NCI-H345 treated with DMSO at 0.1 percent for 48 hours (cell line): ENCODE results near the gene ATP9B.
"Not testable (repeated sequence)": the region's sequence is repeated elsewhere in the genome, so short reads cannot be mapped to it uniquely, and the experiment has no call there.

Experiments used
- DNase-seq: peaks from one replicate; lab custom pipeline; 2025; ENCODE audit not compliant: unreplicated experiment; lab: John Stamatoyannopoulos, UW

ATP9B gene

DNA sequence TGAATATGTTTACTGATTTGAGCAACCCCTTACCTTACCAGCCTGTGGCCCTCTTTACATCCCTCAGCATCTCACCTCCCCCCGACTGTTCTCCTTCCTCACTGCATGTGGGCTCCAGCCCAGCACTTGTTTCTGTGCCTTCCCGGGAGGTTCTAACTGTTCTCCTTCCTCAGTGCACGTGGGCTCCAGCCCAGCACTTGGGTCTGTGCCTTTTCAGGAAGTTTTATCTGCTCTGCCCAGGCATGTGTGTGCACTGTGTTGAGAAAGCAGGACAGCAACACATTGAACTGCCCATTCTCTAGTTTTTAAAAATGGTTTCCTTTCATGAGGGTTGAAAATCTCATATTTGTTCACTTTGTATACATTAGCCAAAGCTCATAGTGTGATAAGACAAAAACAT, 158.4 kb downstream of the ATP9B start:
- no peak for DNase-seq

DNA sequence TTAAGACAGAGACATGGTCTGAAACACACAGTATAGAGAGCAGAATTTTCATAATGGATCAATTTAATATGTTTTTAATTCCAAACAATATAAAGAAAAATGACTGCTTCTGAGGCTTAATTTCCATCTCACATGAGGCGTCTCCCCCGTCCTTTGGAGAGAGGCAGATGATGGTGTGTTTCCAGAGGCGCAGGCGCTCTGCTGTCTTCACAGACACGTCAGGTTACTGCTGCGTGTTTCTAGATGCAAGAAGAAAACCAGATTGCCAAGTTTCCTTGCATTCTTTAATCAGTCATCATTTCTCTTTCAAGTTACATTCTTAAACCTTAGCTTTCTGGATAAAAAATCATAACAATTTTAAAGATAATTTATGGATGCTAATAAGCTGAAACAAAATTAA, 160.2 kb downstream of the ATP9B start:
- no peak for DNase-seq

DNA sequence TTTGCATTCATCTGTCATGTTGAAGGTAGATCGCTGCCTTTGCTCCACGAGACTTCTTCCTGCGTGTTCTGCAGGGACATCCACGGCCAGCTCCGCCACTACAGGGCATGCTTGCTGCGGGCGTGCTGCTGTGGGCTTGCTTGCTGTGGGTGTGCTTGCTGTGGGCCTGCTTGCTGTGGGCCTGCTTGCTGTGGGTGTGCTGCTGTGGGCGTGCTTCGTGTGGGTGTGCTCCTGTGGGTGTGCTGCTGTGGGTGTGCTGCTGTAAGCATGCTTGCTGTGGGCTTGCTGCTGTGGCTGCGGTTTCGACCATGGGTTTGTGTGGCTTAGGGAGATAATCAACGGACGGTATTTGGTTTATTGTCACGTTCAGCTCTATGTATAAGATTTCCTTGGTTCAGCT, 165.2 kb downstream of the ATP9B start:
- DNase-seq = no peak

DNA sequence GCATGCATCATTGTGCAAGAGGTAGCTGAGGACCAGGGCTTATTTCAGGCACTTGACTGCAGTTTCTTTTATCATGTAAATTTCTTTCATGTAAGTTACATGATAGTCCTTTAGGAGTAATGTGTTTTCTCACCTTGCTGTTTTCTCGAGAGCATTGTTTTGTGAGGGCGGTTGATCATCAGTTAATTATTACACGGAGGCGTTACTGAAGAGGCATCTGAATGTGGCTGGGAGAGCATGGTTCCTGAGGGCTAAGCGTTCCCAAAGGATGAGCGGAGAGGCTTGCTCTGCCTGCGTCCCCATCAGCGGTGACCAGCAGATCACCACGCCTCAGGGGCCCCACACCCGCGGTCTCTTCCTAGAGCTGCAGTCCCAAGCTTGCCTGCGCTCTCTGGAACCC, 170.4 kb downstream of the ATP9B start:
- peak; percentile 13 for DNase-seq

DNA sequence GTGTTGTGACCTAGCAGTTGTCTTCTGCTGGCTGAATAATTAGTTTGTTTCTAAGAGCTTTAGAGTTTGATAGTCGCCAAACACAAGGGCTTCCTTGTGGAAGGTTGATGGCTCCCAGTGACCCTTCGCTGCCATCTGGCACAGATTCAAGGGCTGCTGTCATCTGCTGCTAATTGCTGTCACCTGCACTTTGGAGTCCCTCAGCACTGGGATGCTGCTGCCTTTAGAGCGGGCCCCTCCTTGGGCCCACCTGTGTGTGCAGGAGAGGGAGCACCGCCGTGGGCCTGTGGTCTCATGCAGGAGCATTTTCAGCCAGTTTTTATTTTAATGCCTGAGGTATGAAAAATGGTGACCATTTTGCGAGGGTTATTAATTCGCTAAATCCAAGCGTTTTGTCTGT, 172.6 kb downstream of the ATP9B start:
- DNase-seq = peak; percentile 14

DNA sequence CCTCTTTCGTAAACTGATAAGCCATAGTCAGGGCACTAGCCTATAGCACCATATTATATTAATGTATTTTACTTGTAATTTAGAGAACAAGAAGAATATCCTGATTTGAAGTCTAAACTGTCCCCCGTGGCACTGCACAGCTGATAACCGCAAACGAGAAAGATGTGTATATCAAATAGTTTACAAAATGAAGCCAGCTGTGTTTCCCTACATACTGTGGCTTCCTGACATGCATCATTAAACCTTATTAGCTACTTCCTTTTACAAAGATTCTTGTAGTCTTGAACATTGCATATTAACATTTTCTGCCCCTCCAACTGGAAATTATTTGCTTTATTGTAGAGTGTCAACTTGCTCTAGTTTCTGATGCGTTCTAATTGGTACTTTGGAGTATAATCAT, 173.1 kb downstream of the ATP9B start:
- DNase-seq = no peak

DNA sequence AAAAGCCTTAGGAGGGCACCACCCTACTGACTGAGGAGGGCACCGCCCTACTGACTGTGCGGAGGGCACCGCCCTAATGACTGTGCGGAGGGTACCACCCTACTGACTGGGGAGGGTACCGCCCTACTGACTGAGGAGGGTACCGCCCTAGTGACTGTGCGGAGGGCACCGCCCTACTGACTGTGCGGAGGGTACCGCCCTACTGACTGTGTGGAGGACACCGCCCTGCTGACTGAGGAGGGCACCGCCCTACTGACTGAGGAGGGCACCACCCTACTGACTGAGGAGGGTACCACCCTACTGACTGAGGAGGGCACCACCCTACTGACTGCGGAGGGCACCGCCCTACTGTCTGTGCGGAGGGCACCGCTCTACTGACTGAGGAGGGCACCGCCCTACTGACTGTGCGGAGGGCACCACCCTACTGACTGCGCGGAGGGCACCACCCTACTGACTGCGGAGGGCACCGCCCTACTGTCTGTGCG, 176.4 kb downstream of the ATP9B start:
- no peak for DNase-seq

DNA sequence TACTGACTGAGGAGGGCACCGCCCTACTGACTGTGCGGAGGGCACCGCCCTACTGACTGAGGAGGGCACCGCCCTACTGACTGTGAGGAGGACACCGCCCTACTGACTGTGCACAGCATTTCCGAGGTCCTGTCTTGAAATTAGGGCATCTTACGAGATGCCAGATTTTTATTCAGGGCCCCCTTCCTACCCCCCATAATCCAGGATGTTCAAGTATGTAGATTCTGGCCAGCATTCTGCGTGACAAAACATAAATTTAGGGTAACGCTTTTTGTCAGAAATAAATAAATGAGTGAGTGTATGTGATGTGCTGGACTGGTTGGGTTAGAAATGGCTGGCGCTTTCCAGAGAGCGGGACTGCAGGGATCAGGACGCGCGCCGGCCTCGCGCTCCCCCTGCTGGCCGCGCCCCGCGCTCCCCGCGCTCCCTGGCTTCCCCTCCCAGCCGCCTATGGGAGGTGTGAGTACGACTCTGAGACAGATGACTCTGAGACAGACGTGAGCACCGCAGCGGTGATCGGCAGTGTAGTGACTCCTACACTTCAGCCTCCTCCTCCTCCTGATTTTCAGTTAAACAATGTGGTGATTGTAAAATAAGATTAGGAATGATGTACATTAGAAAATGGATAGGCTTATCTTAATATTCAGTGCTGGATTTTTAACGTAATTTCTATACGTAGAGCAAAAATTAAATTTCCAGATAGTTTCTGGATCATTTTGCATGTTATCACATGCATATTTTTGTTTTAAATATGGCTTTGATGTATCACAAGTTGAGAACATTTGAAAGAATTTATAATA, 177.3 kb downstream of the ATP9B start:
- DNase-seq = peak; percentile 38

DNA sequence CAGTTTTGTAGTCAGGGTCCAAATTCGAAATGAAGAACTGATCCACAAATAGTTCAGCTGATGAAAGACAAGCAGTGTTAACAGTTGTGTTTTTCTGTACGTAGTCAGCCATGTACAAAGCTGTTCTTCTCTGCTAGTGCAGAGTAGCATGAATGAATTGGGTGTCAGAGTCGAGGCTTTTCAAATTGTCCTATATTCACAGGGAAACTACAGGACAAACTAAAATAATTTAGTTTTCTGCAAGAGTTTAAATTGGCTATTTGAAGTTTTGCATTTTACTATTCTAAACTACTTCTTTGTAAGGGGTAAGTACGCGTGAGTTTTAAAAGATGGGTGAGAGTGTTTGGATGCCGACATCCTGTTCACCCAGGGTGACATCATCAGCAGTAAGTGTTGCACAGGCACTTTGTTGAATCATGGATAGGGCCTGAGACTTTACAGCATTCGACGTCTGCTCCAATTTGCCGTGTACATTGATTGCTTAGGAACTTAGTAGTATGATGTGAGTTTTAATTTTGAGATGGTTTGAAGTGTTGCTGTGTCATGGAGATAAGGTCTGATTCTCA, 179.4 kb downstream of the ATP9B start:
- DNase-seq = no peak

DNA sequence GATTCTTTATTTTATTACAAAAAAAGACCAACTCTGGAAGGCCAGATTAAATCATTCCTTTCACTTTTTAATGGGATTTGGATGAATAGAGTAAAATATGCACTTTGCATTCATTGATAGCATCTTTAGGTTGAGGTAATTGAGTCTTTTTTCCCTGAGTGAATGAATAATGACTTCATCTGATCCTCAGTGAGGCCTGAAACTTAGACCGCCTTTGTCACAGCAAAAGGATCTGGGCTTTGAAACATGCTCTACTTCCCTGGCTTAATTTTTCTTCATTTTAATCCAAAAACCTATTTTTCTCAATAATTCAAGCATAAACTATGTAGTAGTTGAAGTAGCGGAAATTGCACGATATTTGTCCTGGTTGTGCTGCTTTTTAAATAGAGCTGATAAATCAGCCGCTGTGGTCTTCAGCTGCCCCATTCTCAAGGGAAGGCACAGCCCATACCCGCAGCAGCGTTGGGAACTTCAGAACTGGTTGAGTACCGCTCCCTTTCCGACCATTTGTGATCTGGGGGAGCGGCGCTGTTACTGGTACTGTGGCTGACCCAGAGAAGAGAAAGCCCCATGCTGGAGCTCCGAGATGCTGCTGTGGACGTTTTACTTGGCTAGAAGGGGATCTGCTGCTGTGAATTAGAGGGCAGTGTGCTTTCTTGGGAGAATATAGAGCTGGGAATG, 181.2 kb downstream of the ATP9B start:
- no peak for DNase-seq

DNA sequence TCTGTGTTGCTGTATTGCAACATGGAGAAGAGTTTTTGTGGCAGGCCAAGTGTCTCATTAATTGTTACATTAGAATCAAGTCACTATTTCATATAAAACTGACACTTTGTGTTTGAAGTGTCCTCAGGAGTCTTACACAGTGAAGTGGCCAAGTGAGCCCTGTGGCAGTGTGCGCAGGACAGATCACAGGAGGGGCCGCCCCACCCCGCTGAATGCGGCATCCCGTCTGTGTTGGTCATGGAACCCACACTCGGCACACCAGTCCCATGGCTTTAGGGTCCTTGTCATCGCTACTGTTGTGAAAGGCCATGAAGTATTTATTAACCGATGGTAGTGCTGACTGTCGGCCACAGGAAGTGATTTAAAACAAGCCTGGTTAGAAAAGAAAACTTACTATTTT, 181.8 kb downstream of the ATP9B start:
- DNase-seq = no peak

DNA sequence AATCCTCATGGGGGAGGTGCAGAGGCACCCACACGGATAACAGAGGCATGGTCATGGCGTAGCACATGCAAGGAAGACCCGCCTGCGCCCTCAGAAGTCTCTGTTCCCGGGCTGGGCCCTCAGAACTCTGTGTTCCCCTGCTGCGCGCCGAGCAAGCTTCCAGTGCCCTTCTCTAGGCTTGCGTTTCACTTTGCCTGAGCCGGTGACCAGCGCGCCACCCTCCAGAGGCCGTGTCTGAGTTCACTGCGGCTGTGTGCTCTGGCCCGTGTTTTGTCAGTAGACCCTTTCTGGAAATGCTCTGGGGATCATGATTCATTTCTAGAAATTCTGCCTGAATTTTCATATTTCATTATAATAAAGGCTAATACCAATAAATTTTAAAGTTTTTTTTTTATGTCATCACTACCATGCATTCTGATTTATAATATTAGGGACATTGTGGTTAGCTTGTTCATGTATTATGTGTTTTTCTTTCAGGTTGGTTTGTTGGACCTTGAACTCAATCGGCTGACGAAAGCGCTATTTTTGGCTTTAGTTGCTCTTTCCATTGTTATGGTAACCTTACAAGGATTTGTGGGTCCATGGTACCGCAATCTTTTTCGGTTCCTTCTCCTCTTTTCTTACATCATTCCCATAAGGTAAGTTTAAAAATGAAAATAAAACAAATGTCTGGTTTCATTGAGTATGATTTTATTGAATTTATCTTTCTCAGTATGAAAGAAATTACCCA, 183.9 kb downstream of the ATP9B start:
- DNase-seq = no peak

DNA sequence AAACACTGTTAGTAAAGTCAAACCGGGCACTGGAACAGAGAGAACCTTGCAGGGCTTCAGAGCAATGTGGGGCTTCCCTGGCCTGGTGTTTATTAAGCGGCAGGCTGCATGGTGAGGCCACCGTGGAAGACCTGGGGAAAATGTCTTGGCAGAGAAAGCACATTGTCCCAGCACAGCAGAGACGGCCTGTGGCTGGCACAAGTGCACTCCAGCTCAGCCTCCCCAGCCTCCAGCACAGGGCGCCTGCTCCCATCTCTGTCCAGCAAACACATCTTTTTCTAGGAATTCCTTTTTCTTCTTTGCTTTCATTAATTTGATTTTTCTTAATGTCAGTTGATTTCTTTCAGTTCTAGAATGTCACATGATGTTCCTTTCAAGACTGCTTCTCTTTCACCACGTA, 188.3 kb downstream of the ATP9B start:
- no peak for DNase-seq

DNA sequence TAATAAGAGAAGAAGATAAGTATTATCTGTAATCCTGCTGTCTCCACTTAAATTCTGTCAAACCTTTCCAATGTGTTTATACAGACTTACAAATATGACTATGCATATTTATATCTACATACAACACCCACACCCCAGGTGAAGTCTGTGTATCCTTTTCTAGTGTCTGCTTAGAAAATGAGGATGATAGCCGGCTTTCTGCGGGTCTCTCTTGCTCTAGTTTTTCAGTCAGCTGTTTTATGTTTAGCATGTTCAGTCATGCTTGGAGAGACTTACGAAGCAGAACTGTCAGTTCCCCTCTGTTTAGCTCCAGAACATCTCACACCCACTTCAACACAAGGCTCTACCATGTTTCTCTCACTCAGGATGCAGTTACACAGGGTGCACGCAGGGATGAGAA, 189.3 kb downstream of the ATP9B start:
- peak; percentile 53 for DNase-seq

DNA sequence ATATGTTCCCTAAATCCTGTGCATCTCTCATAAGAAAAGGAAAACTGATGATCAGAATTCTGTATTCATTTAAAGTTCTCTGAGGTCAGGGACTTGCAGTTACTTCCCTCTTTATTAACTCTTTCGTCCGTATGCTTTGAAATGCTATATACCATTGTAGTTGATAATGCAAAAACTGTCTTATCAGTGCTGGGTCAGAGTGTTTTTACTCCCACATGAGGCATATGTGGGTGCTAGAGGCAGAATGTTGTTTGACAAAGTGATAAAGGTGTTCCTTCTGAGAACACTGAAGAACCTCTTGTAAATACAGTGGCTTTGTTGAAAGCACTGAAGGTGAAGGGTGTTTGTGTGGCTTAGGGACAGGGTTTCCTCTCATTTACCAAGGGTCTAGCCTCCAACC, 190.0 kb downstream of the ATP9B start:
- no peak for DNase-seq

DNA sequence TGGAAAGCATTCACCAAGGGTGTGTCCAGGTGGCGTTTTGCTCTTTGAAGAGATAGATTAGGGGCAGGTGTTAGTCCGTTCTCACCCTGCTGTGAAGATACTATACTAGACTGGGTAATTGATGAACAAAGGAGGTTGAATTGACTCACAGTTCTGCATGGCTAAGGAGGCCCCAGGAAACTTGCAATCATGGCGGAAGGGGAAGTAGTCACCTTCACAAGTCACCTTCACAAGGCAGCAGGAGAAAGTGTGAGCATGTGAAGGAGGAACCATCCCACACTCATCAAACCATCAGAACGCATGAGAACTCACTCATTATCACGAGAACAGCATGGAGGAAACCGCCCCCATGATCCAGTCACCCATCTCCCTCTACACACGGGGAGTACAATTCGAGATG, 190.8 kb downstream of the ATP9B start:
- DNase-seq = peak; percentile 29

DNA sequence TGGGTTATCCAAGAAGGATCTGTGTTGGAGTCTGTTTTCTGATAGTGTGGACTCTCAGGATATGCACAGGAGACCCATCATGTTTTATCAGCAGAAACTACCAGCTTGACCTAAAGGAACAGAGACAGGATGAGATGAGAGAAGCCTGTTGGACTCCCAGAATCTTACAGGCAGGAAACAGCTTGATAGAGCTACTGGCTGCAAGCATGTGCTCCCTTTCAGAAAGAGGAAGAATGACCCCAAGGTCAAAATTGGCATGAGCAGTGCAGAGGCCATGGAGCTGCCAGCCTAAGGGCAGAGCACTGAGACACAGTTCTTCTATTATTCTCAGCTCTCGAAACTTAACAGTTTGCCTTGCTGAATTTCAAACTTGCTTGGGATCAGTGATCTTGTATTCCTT, 191.3 kb downstream of the ATP9B start:
- DNase-seq = no peak

DNA sequence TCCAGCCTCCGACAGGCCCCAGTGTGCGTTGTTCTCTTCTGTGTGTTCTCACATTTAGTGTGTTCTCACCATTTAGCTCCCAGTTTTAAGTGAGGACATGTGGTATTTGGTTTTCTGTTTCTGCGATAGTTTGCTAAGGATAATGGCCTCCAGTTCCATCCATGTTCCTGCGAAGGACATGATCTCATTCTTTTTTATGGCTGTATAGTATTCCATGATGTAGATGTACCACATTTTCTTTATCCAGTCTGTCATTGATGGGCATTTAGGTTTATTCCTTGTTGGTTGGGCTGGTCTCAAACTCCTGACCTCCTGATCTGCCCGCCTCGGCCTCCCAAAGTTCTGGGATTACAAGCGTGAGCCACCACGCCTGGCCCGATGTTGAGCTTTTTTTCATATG, 195.9 kb downstream of the ATP9B start:
- DNase-seq = not testable (repeated sequence)

DNA sequence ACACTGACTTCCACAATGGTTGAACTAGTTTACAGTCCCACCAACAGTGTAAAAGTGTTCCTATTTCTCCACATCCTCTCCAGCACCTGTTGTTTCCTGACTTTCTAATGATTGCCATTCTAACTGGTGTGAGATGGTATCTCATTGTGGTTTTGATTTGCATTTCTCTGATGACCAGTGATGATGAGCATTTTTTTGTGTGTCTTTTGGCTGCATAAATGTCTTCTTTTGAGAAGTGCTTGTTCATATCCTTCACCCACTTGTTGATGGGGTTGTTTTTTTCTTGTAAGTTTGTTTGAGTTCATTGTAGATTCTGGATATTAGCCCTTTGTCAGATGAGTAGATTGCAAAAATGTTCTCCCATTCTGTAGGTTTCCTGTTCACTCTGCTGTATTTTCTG, 202.6 kb downstream of the ATP9B start:
- DNase-seq = not testable (repeated sequence)

DNA sequence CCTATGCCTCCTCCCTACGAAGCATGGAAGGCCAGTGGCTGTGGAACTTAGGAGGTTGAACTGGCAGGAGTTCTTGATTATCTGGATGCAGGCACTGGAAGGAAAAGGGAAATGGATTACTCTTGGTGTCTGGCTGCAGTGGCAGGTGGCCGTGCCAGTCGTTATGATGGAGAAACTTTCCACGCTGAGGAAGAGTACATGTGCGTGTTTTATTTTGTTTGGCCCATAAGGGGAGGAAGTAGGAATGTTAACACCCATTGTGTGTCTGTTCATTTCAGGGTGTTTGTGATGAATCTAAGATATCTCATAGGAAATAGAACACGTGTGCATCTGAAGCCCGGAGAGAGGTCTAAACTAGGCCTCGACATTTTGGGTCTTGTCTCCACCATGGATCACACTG, 203.7 kb downstream of the ATP9B start:
- DNase-seq = no peak

DNA sequence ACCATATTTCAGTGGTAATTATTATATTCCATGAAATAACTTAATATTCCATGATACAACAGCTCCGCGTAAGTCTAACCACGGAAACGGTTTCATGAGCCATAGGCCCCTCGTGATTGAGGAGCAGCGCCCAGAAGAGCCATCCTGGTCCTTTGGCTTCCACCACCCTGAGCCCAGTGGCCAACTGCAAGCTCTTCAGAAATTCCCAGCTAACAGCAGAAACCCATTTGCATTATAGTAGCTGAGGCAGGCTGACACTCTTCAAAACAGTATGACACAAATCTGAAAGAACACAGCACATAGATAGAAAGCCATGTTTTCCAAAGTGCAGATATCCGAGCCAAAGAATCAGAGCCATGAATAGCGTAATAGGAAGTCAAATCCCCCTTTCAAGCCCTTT, 205.6 kb downstream of the ATP9B start:
- DNase-seq = no peak

DNA sequence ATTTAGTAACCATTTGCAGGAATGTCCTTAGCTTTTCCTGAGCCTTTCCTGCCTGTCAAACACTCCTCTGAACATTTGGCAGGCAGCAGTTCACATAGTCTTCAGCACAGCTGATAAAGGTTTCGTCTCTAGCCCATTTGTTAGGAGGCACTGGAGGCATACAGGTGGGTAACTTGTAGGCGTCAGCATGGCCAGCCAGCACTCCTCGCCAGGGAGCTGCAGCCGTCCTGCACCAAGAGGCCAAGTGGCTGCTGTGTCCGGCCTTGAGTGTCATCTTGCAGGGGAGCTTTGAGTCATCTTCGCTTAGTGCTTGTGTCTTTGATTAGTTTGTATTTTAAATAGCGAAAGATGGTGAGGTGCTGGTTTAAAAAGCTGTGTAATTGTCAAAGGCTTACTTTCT, 206.3 kb downstream of the ATP9B start:
- DNase-seq = no peak
